HG02588 (cell line): ENCODE data around the gene B3GAT3.
"Not testable (repeated sequence)": the region's sequence is repeated elsewhere in the genome, so short reads cannot be mapped to it uniquely, and the experiment has no call there.

Source experiments
- ATAC-seq: cut with Tn5 transposase; IDR thresholded peaks from one replicate; pipeline ENCODE4 v1.9.1; 2021; ENCODE audit warnings: mild to moderate bottlenecking, moderate library complexity; ENCODE audit not compliant: unreplicated experiment

The B3GAT3 gene

GRCh38 chr11:62604460-62605120 lies 17.2 kb downstream of the B3GAT3 start:
- ATAC-seq = no peak

DNA sequence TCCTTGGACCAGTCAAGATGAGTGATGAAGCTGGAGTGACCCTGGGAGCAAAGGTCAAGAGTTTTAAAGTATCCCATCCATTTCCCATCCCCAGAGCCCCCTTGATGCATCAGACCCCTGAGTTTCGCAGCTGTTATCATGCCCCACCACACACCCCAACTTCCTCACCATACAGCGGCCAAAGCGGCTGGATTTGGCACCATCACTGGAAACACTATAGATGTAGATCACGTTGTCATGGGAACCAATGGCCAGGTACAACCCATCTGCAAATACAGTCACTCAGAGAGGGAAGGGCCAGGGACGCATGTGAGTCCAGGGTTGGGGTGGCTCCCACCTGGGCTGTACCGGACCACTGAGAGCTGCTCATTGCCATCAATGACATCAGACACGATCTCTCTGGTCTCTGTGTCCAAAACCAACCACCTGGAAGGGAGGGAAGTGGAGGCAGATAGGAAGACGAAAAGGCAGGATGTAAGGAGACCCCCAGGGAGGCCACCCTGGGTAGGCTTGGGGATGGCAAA lies 17.9 kb downstream of the B3GAT3 start:
- ATAC-seq = no peak

DNA sequence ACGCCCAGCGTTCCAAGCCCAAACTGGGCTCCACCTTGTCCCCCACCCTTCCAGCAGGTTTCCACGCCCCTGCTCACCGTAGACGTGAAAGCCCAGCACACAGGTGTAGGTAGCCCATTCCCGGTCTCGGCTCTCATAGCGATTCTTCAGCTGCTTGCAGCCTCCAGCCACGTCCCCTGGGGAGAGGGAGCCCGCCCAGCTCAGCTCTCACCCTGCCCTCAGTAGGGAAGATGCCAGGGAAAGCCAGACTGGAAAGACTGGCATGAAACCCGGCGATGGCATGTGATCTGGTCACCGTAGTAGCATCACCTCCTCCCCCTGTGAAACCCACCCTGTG lies 18.7 kb downstream of the B3GAT3 start:
- no peak for ATAC-seq

GRCh38 chr11:62602141-62603071 lies 19.4 kb downstream of the B3GAT3 start:
- ATAC-seq = no peak

DNA sequence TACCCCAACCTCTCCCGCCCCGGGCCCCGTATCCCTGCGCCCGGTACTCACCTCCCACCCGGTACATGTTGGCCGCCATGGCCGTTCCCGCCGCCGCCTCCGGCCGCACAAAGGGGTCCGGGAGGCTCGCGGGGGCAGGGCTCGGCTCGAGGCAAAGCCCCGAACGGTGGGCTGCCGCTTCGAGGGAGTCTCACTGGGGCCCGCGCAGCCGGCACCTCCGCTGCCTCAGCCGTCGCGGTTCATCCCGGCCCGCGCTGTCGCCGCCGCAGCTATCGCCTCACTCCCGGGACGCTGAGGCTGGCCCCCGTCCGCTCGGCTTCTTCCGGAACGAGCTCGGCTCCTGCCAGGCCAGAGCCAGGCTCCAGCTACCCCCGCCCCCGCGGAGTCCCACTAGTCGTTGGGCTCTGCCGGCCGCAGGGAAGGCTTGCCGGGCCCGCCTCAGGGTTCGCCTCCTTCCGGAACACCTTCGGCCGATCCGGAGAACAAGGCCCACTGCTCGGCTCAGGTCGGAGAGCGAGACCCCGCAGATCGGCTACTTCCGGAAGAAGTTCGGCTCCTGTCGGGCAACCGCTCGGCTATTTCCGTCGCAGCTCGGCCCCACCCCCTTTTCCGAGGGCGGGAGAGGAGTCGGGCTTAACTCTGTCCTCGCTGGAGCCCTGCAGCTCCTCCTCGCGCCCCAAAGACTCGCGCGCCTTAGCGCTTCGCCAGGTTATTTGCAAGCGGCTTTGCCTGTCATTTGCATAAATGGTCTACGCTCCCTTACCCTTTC lies 20.2 kb downstream of the B3GAT3 start, which contains the start of gene MTA2:
TSS of gene MTA2 (minus strand) at position 494 of the 769 bp plus-strand sequence. CDS start at position 79, 415 bp downstream.
- ATAC-seq = peak; percentile 71

- ATAC-seq = peak; percentile 18
Observed at GRCh38 chr11:62601122-62601371, 20.7 kb downstream of the B3GAT3 start.

- ATAC-seq = no peak
Observed at GRCh38 chr11:62600367-62601121, 21.2 kb downstream of the B3GAT3 start.

DNA sequence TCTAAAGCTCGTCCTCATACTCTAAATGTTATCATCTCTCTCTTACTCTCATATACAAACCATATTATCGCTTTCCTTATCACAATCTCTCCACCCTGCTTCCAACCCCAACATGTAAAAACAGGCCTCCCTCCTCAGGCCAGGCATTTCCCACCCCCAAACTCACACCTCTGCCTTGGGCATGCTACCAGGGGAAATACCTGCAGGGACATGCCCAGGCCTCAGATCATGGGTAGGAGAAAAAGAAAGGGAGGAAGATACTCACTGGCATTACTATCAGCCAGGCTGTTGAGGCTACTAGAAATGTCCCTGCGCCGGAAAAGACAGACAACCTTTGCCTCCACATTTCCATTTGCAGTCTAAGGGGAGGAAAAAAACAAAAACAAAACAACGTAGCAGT lies 21.9 kb downstream of the B3GAT3 start:
- no peak for ATAC-seq

- peak; percentile 44 for ATAC-seq
Observed at GRCh38 chr11:62599069-62599696, 22.6 kb downstream of the B3GAT3 start.

GRCh38 chr11:62595124-62595523 lies 26.7 kb downstream of the B3GAT3 start:
- no peak for ATAC-seq

DNA sequence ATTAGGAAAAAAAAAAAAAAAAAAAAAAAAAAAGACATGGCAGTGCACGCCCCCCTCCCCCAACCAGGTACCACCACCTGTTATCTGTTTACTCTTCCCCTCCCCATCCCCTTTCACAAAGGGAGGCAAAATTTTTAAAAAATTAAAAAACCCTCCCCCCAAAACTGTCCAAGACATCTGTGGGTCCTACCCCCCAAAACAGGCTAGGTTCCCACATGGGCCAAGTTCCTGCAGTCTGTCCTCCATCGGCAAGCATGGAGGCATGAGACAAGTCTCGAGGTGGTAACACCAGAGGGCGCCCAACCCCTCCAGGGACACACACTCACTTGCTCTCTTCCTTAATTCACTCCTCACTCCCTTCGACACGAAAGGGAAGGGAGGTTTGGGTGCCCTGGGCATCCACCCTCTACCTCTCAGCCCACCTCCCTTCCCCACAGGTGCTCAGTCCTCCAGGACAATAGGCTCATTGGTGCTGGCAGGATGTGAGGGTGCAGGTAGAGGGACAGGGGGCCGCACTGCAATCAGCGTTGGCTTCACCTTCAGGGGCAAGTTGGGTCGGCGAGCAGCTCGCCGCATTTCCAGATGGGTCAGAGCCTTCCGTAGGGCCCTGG lies 28.2 kb downstream of the B3GAT3 start:
- ATAC-seq = no peak

- no peak for ATAC-seq
Observed at GRCh38 chr11:62592989-62593421, 28.8 kb downstream of the B3GAT3 start.

GRCh38 chr11:62592146-62592815 lies 29.5 kb downstream of the B3GAT3 start:
- no peak for ATAC-seq

GRCh38 chr11:62591448-62592145 lies 30.2 kb downstream of the B3GAT3 start, which contains the start of gene TUT1:
Gene TUT1 (minus strand): TSS chr11:62591523. CDS start chr11:62591485, 38 bp downstream.
- ATAC-seq = peak; percentile 82

- ATAC-seq = no peak
Observed at GRCh38 chr11:62588966-62589637, 32.7 kb downstream of the B3GAT3 start.

DNA sequence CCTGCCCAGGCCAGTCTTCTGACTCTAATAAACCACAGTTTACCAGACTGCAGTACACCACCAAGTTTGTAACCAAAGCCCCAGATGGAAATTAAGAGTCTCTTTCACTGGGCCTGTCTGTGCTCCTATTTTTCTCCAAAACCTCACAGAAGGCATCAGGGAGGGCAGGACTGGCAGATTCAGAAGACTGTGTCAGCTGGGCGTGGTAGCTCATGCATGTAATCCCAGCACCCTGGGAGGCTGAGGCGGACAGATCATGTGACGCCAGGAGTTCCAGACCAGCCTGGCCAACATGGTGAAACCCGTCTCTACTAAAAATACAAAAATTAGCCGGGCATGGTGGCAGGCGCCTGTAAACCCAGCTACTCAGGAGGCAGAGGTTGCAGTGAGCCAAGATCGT lies 36.4 kb downstream of the B3GAT3 start:
- not testable (repeated sequence) for ATAC-seq

GRCh38 chr11:62581735-62582134 lies 40.1 kb downstream of the B3GAT3 start:
- not testable (repeated sequence) for ATAC-seq
